Stimulated activated CD8-positive, alpha-beta memory T cell treated with anti-CD3 and anti-CD28 coated beads, Interleukin-15, amount 100 ng/mL, for 1 hour (primary cell): ENCODE data around the gene CWF19L2.

Source experiments
- DNase-seq: peaks from one replicate; pipeline ENCODE4 v3.0.0-alpha.2; 2020; ENCODE audit warnings: low read depth

Gene CWF19L2

DNA sequence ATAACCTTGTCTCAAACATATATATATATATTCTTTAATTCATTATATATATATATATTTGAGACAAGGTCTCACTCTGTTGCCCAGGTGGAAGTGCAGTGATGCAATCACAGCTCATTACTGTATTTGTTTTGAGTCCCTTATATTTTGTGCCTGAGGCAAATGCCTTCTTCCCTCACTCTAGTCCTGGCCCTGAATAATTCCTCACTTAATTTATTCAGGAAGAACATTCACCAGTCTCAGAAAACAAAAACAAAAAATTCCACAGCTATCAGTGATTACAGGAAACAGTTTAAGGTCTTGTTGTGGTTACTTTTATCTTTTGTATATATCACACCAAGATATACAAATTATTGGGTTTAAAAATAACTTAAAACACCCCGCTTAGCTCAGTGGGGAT, 155.7 kb downstream of the CWF19L2 start:
- no peak for DNase-seq

DNA sequence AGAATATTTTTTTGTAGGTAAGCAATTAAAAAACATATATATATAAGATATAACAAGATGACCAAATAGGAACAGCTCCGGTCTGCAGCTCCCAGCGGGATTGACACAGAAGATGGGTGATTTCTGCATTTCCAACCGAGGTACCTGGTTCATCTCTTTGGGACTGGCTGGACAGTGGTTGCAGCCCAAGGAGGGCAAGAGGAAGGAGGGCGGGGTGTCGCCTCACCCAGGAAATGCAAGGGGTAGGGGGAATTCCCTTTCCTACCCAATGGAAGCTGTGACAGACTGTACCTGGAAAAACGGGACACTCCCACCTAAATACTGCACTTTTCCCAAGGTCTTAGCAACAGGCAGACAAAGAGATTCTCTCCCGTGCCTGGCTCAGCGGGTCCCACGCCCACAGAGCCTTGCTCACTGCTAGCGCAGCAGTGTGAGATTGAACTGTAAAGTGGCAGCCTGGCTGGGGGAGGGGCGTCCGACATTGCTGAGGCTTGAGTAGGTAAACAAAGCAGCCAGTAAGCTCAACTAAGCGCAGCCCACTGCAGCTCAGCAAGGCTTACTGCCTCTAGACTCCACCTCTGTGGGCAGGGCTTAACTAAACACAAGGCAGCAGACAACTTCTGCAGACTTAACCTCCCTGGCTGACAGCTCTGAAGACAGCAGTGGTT, 163.8 kb downstream of the CWF19L2 start:
- no peak for DNase-seq

DNA sequence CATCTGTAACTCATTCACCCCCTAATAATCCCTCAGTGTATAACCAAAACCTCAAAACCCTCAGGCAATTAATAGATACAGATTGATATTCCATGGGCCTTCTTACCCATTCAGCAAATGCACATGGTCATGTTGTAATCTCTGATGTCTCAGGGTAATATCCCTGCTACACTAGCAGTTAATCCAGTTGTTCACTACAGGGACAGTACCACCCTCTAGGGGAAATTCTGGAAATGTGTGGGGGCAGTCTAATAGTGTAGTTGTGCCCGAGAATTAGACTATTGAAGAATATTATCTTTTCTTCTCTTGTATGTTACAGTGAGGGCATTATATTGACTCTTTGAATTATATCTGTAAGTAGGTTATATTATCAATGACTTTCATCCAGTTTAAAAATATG, 175.4 kb downstream of the CWF19L2 start:
- DNase-seq: no peak
